ENCODE data around the gene FUT7. TPM values are rescaled to one million over a fixed set of nuclear protein-coding genes. Genes with fewer than 3 reads are reported as not detected.

FUT7 gene
- total RNA-seq, 4 donors from 2014 or later = 0.60 TPM; not detected in 3

DNA sequence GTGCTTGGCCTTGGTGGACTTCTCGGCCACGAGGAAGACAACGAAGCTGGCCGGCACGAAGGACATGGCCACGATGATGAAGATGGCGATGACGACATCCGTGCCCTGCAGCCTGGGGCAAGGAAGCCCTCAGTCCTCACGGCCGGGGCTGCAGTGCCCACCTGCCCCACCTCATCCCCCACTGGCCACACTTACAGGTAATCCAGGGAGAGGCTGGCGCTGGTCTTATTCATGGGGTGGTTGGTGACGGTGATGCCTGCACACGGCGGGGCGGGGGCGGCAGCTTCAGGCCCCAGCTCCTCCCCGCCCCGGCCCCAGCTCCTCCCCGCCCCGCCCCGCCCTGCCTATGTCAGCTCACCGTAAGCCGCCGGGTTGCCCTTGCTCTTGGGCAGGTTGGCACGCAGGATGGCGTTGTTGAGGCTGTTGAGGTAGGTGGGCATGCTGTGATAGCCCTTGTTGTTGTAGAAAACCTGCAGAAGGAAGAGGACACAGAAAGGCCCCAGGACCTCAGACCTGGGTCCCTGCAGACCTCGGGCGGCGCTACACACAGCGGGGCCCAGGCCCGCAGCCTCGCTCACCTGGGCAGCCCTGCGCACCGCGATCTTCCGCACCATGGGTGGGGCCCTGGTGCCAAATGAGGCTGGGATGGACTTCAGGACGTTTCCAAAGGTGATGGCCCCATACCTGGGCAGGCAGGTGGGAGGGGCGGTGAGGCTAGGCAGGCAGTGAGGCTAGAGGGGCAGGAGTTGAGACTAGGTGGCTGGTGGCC is 19.8 kb downstream of the FUT7 start:
- Histone ChIP-seq H3K36me3 (peaks cover 0 to 100% (median 26%) of the 10 kb centered on the region in 3 donors), H3K4me3 (no peak overlapping the region), H3K27ac (no peak overlapping the region), H3K27me3 (no peaks in the 10 kb centered on the region), H3K4me1 (peaks cover 0 to 12% (median 0%) of the 10 kb centered on the region in 4 donors), H3K9me3 (no peaks in the 10 kb centered on the region)
- DNase-seq (ENCODE audit: low spot score in 2 of 2) = no peak
- TF ChIP-seq POLR2A (IDR thresholded peaks at IDR 0.05) = no peak
- TF ChIP-seq, protein P1, sequence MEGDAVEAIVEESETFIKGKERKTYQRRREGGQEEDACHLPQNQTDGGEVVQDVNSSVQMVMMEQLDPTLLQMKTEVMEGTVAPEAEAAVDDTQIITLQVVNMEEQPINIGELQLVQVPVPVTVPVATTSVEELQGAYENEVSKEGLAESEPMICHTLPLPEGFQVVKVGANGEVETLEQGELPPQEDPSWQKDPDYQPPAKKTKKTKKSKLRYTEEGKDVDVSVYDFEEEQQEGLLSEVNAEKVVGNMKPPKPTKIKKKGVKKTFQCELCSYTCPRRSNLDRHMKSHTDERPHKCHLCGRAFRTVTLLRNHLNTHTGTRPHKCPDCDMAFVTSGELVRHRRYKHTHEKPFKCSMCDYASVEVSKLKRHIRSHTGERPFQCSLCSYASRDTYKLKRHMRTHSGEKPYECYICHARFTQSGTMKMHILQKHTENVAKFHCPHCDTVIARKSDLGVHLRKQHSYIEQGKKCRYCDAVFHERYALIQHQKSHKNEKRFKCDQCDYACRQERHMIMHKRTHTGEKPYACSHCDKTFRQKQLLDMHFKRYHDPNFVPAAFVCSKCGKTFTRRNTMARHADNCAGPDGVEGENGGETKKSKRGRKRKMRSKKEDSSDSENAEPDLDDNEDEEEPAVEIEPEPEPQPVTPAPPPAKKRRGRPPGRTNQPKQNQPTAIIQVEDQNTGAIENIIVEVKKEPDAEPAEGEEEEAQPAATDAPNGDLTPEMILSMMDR (IDR thresholded peaks at IDR 0.05) = no peak
- TF ChIP-seq EP300 (IDR thresholded peaks at IDR 0.05) = no peak
- 88 to 90% methylated on average over 37 to 38 of the region's 39 CpGs for WGBS, 2 donors

DNA sequence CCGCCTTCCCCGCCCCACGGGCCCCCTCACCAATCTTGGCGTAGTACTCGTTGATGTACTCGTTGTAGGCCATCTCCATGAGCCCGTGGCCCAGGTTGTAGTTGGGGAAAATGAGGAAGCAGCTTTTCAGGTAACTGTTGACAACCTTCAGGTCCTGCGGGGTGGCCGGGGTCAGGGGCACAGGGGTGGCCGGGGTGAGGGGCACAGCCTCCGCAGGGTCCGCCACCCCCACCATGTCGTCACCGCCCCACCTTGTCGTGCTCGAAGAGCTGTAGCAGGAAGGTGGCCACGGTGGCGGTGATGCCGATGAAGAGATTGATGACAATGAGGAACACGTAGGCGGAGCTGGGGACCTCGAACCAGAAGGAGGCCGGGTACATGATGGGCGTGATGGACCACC is 20.7 kb downstream of the FUT7 start:
- Histone ChIP-seq H3K4me3 (no peak overlapping the region), H3K27ac (no peak overlapping the region), H3K9me3 (no peaks in the 10 kb centered on the region), H3K4me1 (peaks cover 0 to 22% (median 5%) of the 10 kb centered on the region in 4 donors), H3K27me3 (no peaks in the 10 kb centered on the region), H3K36me3 (peaks cover 0 to 98% (median 26%) of the 10 kb centered on the region in 3 donors)
- no peak for DNase-seq (ENCODE audit: low spot score in 2 of 2)
- WGBS, 2 donors = 94 to 95% methylated on average over 24 of the region's 24 CpGs
- TF ChIP-seq, protein P1 (IDR thresholded peaks at IDR 0.05) = no peak
- TF ChIP-seq EP300 (IDR thresholded peaks at IDR 0.05) (no peak), POLR2A (IDR thresholded peaks at IDR 0.05) (no peak)

DNA sequence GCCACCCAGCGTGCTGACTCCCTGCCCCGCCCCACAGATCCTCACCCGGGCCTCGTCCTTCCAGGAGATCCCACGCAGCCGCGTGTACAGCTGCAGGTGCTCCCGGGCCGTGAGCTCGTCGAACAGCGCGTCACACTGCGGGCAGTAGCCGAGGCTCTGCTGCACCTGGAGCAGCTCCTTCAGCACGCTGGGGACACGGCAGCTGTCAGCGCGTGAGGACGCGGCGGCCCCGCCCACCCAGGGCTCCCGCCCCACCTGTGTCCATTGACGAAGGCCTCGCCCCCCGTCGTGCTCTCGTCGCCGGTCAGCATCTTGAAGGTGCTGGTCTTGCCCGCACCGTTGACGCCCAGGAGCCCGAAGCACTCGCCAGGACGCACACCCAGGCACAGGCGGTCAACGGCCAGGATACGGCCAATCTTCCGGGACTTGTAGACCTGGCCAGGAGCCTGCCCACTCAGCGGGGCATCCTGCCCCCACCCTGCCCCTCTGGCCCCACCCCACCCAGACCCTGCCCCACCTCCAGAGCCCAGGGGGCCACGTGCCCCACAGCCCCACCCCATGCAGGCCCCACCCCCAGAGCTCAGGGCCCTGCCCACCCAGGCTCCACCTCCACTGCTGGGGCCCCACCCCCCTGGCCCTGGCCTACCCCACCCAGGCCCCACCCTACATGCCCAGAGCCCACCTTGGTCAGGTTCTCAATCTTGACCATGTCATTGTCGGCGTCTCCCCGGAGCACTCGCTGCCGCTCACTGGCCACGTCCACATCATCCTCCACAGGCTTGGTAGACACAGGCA is 21.8 kb downstream of the FUT7 start:
- Histone ChIP-seq H3K36me3 (peaks cover 0 to 88% (median 16%) of the 10 kb centered on the region in 3 donors), H3K27me3 (no peaks in the 10 kb centered on the region), H3K4me3 (no peak overlapping the region), H3K4me1 (peaks cover 0 to 27% (median 8%) of the 10 kb centered on the region in 4 donors), H3K9me3 (no peaks in the 10 kb centered on the region), H3K27ac (peak overlapping the region in 1 of 4 donors; percentile 16)
- TF ChIP-seq EP300 (IDR thresholded peaks at IDR 0.05) = no peak
- WGBS, 2 donors = 94% methylated on average over 15 to 26 of the region's 49 CpGs
- no peak for DNase-seq (ENCODE audit: low spot score in 2 of 2)

DNA sequence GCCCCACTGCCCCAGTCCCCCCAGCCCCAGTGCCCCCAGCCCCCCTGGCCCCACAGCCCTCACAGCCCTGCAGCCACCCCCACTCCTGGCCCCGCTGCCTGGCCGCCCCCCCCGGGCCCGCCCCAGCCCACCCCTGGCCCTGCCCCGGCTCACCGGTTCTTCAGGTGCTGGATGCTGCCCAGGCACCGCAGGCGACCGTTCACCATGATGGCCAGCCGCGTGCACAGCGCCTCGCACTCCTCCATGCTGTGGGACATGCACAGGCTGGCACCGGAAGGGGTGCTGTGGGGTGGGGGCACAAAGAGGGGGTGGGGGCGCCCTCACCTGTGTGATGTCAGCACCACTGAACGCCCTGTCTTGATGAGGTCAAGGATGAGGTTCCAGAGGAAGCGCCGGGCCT is 22.7 kb downstream of the FUT7 start:
- Histone ChIP-seq H3K4me1 (peaks cover 0 to 27% (median 8%) of the 10 kb centered on the region in 4 donors), H3K4me3 (no peak overlapping the region), H3K27me3 (no peaks in the 10 kb centered on the region), H3K27ac (no peak overlapping the region), H3K9me3 (peaks cover 0 to 4% (median 0%) of the 10 kb centered on the region in 4 donors), H3K36me3 (peaks cover 0 to 79% (median 13%) of the 10 kb centered on the region in 3 donors)
- no peak for TF ChIP-seq EP300 (IDR thresholded peaks at IDR 0.05)
- TF ChIP-seq, protein P1 (IDR thresholded peaks at IDR 0.05) = no peak
- no peak for TF ChIP-seq POLR2A (IDR thresholded peaks at IDR 0.05)
- DNase-seq (ENCODE audit: low spot score in 2 of 2) = no peak
- WGBS, 2 donors = 92 to 99% methylated on average over 9 of the region's 18 CpGs

DNA sequence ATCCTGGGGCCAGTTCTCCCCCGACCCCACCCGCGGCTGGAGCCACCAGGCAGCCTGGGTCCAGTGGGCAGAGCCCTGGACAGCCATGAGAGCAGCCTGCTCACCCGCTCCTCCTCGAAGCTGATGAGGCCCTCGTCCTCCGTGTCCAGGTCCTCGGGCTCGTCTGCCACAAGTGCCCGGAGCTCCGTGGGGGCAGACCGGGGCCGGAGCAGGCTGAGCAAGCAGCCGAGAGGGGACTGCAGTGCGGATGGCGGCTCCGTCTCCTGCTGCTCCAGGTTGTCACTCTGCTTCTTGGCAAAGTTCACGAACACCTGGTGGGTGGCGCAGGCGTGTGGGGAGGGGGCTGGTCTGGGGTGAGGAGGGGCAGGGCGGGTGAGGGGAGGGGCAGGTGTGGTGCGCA is 23.6 kb downstream of the FUT7 start:
- H3K4me1 ChIP-seq = peaks cover 0 to 27% (median 8%) of the 10 kb centered on the region in 4 donors
- H3K36me3 ChIP-seq = peaks cover 0 to 70% (median 13%) of the 10 kb centered on the region in 3 donors
- peaks cover 0 to 5% (median 0%) of the 10 kb centered on the region in 4 donors for H3K9me3 ChIP-seq
- no peak for DNase-seq (ENCODE audit: low spot score in 2 of 2)
- TF ChIP-seq, protein P1 (IDR thresholded peaks at IDR 0.05) = no peak
- TF ChIP-seq POLR2A (IDR thresholded peaks at IDR 0.05) (no peak), EP300 (IDR thresholded peaks at IDR 0.05) (no peak)
- no peak overlapping the region for H3K4me3 ChIP-seq
- H3K27me3 ChIP-seq = no peaks in the 10 kb centered on the region
- 77 to 100% methylated on average over 2 to 20 of the region's 22 CpGs for WGBS, 2 donors
- H3K27ac ChIP-seq = peak overlapping the region in 1 of 4 donors; percentile 71

All from tibial nerve (tissue), 4 donors.